DND-41 (cell line): Measurements from ENCODE around the gene SAMD11.

ENCODE experiments used
- CTCF ChIP-seq: IDR thresholded peaks from 2 replicates; pipeline ENCODE4 v1.5.1; 2012; ENCODE audit warnings: borderline replicate concordance, low read length, moderate library complexity, mild to moderate bottlenecking; ENCODE audit not compliant: poor library complexity, severe bottlenecking; ENCODE audit errors: extremely low read depth
- EZH2 ChIP-seq: IDR thresholded peaks from 3 replicates; pipeline ENCODE4 v1.6.1; 2012; ENCODE audit warnings: borderline replicate concordance, low read depth, mild to moderate bottlenecking, moderate library complexity, low read length, inconsistent platforms; ENCODE audit not compliant: severe bottlenecking

- TF ChIP-seq CTCF (no peak), EZH2 (no peak)
Observed at GRCh38 chr1:910881-911721, 12.6 kb upstream of the SAMD11 start.
